HL-60 (cell line): ENCODE results near the gene MACF1.
A peak's percentile ranks its signal among the peaks of the same experiment; 100 is the strongest.

Source experiments
- DNase-seq, 2 experiments: peaks; one replicate each; pipeline ENCODE4 v3.0.0-alpha.2; 2010 to 2020; ENCODE audit warnings: low read depth in 1 of 2, low spot score in 1 of 2
- H3K27ac ChIP-seq: fragments of 250-450 bp; sonication (Bioruptor Pico); replicated peaks from 2 replicates; pipeline ENCODE4 v1.5.1; 2020; ENCODE audit warnings: mild to moderate bottlenecking, moderate library complexity
- H3K27me3 ChIP-seq: fragments of 250-450 bp; sonication (Bioruptor Pico); 2 replicates; pipeline ENCODE4 v1.5.1; 2021; ENCODE audit warnings: mild to moderate bottlenecking, moderate library complexity; ENCODE audit not compliant: insufficient read depth, poor library complexity, severe bottlenecking
- H3K4me3 ChIP-seq: replicated peaks from 2 replicates; pipeline ENCODE4 v1.5.1; 2011; ENCODE audit warnings: mild to moderate bottlenecking, control low read depth, low read length; ENCODE audit not compliant: insufficient read depth
- CTCF ChIP-seq: IDR thresholded peaks from one replicate; pipeline ENCODE4 v1.5.1; 2011; ENCODE audit warnings: low read length, control low read depth, inconsistent platforms; ENCODE audit not compliant: insufficient read depth
- GABPA ChIP-seq: IDR thresholded peaks from 2 replicates; pipeline ENCODE4 v1.6.1; 2012; ENCODE audit warnings: low read depth
- POLR2AphosphoS5 ChIP-seq: IDR thresholded peaks from 2 replicates; pipeline ENCODE4 v1.6.1; 2012; ENCODE audit warnings: low read depth
- SPI1 ChIP-seq: IDR thresholded peaks from 2 replicates; pipeline ENCODE4 v1.6.1; 2012; ENCODE audit warnings: low read depth, mild to moderate bottlenecking, borderline replicate concordance
- TF ChIP-seq, protein P1 (sequence below): IDR thresholded peaks from 2 replicates; pipeline ENCODE4 v1.6.1; 2012; ENCODE audit warnings: low read depth; ENCODE audit not compliant: insufficient replicate concordance

Gene MACF1

DNA sequence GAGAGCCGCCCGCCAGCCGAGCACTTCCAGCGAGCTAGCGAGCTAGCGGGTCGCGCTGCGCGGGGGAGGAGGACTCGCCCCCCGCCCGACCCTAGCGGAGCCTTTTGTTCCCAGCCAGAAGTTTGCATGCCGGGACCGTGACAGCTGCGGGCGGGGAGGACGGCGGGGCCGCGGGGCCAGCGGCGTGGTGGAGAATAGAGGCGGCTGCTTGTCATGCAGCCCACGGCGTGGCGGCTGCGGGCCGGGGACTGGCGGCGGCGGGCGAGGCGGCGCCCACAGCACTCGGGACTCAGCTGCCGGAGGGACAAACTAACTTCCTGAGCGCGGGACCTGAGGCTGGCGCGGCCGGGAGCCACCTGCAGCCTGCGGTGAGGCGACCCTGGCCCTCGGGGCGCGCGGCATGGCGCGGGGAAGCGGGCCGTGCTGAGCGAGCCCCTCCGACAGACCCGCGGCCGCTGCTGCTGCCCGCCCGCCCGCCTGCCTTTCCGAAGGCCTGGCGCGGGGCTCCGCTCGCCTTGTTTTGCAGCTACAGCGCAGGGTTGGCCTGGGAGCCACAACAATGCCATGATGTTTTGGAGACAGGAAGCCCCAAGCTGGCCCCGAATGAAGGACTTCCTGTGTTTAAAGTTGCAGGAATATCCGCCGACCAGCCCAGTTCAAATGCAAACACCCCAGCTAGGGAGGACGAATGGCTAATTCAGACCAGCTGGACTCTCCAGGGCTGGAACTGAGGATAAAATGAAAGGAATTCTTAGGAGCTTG, 204.7 kb downstream of the MACF1 start:
- no peak overlapping the region for H3K27ac ChIP-seq
- H3K4me3 ChIP-seq, result peak overlapping the region; percentile 76
- no peak for DNase-seq
- H3K27me3 ChIP-seq, result no peaks in the 10 kb centered on the region
- TF ChIP-seq GABPA (no peak), SPI1 (no peak), POLR2AphosphoS5 (no peak), CTCF (no peak)
- TF ChIP-seq, protein P1, sequence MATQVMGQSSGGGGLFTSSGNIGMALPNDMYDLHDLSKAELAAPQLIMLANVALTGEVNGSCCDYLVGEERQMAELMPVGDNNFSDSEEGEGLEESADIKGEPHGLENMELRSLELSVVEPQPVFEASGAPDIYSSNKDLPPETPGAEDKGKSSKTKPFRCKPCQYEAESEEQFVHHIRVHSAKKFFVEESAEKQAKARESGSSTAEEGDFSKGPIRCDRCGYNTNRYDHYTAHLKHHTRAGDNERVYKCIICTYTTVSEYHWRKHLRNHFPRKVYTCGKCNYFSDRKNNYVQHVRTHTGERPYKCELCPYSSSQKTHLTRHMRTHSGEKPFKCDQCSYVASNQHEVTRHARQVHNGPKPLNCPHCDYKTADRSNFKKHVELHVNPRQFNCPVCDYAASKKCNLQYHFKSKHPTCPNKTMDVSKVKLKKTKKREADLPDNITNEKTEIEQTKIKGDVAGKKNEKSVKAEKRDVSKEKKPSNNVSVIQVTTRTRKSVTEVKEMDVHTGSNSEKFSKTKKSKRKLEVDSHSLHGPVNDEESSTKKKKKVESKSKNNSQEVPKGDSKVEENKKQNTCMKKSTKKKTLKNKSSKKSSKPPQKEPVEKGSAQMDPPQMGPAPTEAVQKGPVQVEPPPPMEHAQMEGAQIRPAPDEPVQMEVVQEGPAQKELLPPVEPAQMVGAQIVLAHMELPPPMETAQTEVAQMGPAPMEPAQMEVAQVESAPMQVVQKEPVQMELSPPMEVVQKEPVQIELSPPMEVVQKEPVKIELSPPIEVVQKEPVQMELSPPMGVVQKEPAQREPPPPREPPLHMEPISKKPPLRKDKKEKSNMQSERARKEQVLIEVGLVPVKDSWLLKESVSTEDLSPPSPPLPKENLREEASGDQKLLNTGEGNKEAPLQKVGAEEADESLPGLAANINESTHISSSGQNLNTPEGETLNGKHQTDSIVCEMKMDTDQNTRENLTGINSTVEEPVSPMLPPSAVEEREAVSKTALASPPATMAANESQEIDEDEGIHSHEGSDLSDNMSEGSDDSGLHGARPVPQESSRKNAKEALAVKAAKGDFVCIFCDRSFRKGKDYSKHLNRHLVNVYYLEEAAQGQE, result no peak

GRCh38 chr1:39410915-39411436, 206.5 kb downstream of the MACF1 start:
- TF ChIP-seq SPI1 (no peak), CTCF (peak; percentile 57)
- Histone ChIP-seq H3K27ac (no peak overlapping the region), H3K27me3 (no peaks in the 10 kb centered on the region), H3K4me3 (no peak overlapping the region)
- DNase-seq, result peak in 1 of 2 experiments; percentile 69

GRCh38 chr1:39411526-39412478, 207.3 kb downstream of the MACF1 start:
- TF ChIP-seq, protein P1, result no peak
- TF ChIP-seq GABPA, result no peak
- no peak for TF ChIP-seq SPI1
- no peak for TF ChIP-seq CTCF
- no peak for TF ChIP-seq POLR2AphosphoS5
- Histone ChIP-seq H3K27ac (no peak overlapping the region), H3K27me3 (no peaks in the 10 kb centered on the region), H3K4me3 (no peak overlapping the region)
- no peak for DNase-seq
